ENCODE results near the gene NOVA1. TPM values are rescaled to one million over a fixed set of nuclear protein-coding genes. Genes with fewer than 3 reads are reported as not detected.
"Not testable (repeated sequence)": the region's sequence is repeated elsewhere in the genome, so short reads cannot be mapped to it uniquely, and the experiment has no call there.

The NOVA1 gene, protein sequence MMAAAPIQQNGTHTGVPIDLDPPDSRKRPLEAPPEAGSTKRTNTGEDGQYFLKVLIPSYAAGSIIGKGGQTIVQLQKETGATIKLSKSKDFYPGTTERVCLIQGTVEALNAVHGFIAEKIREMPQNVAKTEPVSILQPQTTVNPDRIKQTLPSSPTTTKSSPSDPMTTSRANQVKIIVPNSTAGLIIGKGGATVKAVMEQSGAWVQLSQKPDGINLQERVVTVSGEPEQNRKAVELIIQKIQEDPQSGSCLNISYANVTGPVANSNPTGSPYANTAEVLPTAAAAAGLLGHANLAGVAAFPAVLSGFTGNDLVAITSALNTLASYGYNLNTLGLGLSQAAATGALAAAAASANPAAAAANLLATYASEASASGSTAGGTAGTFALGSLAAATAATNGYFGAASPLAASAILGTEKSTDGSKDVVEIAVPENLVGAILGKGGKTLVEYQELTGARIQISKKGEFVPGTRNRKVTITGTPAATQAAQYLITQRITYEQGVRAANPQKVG
- not detected in 2 replicates for total RNA-seq (2014; rRNA removed; shearing (Covaris generic))

DNA sequence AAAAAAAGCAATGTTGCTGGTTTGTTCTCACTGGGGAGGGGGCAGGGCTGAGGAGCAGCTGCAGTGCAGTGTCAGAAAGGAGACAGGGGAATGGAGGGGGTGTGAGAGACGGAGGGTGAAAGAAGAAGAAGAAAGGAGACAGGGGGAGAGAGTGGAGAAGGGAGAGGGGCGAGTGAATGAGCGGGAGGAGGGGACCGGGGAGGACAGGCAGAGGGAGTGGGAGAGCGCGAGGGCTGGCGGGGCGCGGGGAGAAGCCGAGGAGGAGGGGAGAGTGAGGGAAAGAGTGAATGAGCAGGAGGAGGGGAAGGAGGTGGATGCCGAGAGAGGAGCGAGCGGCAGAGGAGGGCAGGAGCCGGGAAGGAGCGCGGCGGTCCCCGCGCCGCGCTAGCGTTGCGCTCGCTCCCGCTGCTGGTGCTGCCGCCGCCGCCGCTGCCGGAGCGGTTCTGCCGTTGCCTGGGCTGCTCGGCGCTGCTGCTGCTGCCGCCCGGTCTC is at the start of gene NOVA1:
TSS of gene NOVA1 (minus strand) at position 445 of the 492 bp plus-strand sequence. CDS start 597 bp downstream, outside the sequence.
- DNase-seq (ENCODE audit: low read depth): peak; percentile 0

DNA sequence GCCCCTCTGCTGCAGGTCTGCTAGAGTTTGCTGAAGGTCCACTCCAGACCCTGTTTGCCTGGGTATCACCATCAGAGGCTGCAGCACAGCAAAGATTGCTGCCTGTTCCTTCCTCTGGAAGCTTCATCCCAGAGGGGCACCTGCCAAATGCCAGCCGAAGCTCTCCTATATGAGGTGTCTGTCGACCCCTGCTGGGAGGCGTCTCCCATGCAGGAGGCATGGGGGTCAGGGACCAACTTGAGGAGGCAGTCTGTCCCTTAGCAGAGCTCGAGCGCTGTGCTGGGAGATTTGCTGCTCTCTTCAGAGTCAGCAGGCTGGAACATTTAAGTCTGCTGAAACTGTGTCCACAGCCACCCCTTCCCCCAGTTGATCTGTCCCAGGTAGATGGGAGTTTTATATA is 47.2 kb upstream of the NOVA1 start:
- DNase-seq (ENCODE audit: low read depth): not testable (repeated sequence)

DNA sequence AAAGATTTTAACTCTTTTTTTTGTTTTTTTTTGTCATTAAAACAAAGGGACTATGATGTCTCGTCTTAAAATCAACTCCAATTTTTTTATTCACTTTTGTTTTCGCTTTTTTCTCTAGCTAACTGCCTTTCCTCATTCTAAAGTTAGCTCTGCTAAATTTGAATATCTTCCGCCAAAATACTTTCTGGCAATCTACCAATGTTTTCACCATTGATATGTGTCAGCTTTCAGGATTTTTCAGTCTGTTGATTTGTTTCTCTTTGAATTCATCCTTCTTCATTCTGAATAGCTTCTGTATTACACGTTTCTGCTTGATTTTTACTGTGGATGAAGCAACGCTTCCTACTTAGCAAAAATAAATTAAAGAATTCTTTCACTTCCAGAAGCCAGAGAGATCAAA is 38.7 kb upstream of the NOVA1 start:
- no peak for DNase-seq (ENCODE audit: low read depth)

DNA sequence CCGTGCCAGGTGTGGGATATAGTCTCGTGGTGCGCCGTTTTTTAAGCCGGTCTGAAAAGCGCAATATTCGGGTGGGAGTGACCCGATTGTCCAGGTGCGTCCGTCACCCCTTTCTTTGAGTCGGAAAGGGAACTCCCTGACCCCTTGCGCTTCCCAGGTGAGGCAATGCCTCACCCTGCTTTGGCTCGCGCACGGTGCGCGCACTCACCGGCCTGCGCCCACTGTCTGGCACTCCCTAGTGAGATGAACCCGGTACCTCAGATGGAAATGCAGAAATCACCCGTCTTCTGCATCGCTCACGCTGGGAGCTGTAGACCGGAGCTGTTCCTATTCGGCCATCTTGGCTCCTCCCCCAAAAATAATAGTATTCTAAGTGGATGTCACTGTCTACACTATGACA is 37.1 kb upstream of the NOVA1 start:
- not testable (repeated sequence) for DNase-seq (ENCODE audit: low read depth)

DNA sequence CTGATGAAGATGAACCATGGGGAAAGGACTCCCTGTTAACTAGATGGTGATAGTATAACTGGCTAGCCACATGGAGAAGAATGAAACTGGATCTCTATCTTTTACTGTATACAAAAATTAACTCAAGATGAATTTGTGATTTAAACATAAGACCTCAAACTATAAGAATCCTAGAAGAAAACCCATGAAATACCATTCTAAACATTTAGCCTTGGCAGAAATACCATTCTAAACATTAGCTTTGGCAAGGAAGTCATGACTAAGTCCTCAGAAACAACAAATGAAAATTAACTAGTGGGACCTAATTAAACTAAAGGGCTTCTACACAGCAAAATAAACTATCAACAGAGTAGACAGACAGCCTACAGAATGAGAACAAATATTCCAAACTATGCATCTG is 28.4 kb upstream of the NOVA1 start:
- DNase-seq (ENCODE audit: low read depth): no peak

DNA sequence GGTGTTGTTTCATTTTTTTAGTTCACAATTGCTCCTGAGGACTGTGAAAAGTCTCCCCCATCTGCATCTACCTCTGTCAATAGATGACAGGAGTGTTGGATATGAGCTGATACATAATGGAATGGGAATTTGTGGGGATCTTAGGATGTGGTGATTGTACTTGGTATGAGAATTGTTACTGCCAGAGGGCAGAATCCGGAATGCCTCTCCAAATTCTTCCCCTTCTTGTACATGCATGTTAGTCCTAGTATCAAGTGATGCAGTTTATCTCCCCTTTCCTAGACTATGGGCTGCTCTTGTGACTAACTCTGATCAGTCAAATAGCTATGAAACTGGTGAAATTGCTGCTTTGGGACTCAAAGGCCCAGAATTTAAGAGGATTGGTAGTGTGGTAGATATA is 24.8 kb upstream of the NOVA1 start:
- DNase-seq (ENCODE audit: low read depth): no peak

DNA sequence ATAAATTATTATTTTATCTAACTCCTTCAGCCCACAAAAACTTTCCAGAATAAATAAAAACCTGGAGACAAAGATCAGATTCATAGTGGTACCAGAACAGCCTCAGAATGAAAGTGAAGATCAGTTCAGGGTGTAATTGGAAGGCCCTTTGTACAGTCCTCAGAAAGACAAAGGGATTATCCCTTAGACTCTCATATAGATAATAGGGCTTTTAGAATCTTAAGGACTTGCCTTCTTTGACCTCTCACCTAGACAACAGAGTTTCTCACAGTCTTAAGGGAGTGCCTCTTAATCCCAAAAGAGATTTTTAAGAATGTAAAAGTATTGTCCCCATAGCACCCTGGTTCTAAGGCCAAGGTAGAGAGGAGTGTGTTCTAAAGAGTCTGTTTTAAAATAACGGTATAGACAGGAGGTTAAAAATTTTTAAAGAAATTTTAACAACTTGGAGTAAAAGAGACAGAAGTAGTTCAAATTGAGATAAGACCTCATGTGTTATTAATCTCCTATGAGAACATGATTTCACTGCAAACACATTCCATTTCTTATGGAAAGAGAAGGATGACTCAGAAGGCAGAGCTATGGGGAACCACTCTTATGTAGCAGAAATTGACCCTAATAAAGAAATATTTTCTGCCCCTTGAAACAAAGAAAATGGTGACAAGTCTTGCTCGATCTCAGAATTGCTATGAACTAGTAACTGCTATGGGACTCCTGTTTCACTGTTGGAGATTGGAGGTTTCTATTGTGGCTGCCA is 24.2 kb upstream of the NOVA1 start:
- no peak for DNase-seq (ENCODE audit: low read depth)

DNA sequence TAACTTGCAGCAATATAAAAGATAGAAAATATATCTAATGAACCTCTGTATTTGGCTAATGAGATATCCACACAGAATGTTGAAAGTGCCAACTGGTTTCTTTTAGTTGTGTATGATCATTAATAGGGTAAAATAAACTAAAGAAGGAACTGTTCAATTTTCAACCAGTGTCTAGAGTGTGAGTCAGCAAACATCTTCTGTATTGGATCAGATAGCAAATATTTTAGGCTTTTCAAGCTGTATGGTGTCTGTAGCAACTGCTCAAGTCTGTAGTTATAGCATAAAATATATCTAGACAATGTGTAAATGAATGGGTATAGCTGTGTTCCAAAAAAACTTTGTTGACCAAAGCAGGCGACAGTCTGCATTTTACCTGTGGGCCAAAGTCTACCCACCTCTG is 23.5 kb upstream of the NOVA1 start:
- no peak for DNase-seq (ENCODE audit: low read depth)

DNA sequence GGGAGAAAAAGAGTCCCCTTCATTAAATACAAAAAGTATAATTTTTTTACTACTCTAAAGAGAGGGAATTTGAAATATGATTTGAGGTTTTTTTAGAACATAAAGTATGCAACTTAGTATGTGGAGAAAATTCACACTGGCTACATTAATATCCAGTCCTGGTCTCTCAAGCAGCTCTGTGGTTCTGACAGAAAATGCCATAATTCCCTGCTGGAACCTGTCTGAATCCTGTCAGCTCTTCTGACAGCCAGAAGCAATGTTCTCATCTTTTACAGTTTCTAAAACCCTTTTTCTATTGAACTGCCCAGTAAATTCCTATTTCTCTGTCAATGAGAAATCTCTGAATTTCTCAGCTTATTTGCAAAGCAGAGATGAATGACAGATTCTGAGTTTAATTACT is 13.4 kb upstream of the NOVA1 start:
- DNase-seq (ENCODE audit: low read depth): no peak

DNA sequence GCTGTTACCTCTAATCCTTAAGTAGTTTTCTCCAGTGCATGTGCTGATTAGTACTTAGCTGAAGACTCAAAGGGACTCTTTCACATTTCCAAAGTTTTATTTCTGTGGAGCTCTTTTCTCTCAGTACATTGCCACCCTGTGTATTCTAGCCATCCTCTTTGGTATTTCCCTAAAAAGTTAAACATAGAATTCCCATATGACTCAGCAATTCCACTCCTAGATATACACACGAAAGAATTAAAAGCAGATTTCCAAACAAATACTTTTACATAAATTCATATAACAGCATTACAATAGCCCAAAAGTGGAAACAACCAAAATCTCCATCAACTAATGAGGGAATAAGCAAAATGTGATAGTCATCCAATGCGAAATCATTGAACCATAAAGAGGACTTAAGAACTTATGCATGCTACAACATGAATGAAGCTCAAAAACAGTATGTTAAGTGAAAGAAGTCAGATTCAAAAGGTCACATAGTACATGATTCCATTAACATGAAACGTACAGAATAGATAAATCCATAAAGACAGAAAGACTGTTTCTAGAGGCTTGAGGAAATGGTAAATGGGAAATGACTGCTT is 9.0 kb upstream of the NOVA1 start:
- DNase-seq (ENCODE audit: low read depth): no peak

DNA sequence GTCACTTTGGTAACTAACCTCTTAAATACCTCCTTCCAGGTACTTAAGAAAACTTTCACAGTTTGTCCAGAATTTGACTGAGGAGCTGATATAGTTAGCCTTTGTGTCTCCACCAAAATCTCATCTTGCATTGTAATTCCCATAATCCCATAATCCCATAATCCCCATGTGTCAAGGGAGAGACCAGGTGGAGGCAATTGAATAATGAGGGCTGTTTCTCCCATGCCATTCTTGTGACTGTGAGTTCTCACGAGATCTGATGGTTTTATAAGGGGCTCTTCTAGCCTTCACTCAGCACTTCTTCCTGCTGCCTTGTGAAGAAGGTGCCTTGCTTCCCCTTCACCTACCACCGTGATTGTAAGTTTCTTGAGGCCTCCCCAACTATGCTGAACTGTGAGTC is 7.8 kb upstream of the NOVA1 start:
- DNase-seq (ENCODE audit: low read depth): no peak

DNA sequence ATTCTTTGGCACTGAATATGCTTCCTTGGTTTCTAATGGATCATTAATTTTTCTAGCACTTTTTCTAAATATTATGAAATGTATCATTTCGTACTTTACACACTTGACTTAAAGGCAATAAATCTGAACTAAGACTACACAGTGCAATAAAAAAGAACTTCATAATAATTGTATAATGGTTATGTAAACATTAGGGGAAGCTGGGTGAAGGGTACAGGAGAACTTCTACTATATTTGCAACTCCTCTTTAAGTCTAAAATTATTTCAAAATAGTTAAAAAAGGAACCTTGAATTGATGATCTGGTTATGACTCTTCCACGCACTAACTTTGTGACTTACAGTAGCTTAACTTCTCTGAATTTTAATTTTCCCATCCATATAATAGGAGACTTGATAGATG is 5.1 kb upstream of the NOVA1 start:
- no peak for DNase-seq (ENCODE audit: low read depth)

DNA sequence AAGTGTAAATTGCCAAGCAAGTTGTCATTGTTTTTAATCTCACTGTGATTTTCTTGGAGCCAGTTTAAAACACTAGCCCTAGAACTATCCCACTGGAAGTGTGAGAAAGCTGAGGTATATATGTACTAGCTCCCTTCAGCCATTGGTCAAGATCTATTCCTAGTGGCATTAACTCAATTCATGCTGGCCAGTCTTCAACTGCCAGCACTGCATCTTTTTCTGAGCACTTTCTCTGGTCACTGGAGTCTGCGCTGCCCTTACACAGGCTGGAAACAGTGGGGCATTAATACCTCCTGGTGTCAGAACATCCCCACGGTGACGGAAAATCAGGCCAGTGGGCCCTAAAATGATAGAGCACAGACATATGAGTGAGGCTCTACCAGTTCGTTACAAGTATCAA is 4.0 kb upstream of the NOVA1 start:
- no peak for DNase-seq (ENCODE audit: low read depth)

DNA sequence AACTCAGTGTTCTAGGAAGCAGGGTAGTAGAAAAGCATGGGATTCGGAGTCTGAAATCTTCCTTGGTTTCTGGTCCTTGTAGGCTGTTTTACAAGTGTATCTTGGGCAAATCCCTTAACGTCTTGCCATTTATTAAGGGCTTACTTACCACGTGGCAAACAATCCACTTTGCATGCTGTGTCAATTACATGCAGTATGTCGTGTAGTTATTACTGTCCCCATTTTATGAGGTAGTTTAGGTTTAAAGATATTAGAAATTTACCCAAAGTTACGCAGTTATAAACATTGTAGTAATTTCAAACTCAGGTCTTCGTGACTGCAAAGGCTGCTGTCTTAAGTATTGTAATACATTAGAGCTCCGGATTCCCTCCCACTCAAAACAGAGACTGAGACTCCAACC is 1.5 kb upstream of the NOVA1 start:
- DNase-seq (ENCODE audit: low read depth): no peak

DNA sequence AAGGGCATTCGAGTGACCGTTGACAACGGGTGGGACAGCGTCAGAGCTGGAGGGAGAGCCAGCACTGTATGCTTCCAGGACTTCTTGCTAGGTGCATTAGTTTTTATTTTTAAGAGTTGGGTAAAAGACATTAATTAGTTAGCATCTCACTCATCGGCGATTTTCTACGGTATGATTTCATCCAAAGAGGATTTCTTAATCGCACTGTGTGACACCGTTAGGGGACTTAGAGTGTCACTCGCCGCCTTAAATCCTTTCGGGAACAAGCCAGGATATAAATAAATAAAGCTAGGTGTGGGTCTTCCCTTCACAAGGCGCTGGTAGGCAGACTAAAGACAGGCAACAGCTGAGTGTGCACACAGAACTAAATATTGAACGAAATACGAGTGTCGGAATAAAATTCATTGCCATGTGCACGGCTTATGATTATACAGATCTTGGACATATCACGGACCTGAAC is 869 bp upstream of the NOVA1 start:
- no peak for DNase-seq (ENCODE audit: low read depth)

DNA sequence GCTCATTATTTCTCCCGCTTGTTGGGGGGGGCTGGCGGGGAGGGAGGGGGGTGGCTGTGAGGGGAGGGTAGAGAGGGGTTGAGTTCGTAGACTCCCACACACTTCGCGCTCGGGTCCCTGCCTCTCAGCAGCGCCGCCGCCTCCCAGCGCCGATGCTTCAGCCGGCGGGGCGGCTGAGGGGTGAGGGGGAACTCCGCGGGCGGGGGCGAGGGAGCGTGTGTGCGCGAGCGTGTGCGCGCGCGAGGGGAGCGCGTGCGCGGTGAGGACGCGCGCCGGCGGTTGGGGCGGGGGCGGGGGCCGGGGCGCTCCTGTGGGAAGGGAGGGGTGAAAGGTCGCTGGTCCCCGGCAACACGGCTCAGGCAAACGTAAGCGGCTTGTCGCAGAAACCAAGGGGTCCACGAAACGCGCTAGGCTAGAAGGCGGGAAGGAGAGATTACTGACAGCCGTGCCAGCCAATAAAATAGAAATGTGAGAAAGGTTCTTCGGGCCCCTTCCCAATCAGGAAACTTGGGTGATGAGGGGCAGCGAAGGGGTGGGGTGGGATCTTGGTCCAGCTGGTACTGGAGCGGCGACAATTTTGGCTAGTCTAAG is 343 bp upstream of the NOVA1 start:
- DNase-seq (ENCODE audit: low read depth): peak; percentile 14

DNA sequence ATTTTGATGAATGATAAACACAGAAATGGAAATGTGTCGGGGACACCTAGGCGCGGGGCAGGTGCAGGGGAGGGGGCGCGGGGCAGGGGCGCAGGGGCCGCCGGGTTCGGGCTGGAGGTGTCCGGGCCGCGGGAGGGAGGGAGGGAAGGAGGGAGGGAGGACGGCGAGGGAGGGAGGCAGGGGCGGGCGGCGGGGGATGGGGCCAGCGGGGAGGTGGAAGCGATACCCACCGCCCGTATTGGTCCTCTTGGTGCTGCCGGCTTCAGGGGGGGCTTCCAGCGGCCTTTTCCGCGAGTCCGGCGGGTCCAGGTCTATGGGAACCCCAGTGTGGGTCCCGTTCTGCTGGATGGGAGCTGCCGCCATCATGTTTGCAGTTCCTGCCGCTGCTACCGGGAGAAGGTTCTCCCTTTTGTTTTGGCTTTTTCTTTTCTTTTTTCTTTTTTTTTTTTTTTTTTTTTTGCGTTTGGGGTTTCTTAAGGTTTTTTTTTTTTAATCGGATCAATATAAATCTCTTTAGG is 703 bp downstream of the NOVA1 start:
- DNase-seq (ENCODE audit: low read depth): no peak

DNA sequence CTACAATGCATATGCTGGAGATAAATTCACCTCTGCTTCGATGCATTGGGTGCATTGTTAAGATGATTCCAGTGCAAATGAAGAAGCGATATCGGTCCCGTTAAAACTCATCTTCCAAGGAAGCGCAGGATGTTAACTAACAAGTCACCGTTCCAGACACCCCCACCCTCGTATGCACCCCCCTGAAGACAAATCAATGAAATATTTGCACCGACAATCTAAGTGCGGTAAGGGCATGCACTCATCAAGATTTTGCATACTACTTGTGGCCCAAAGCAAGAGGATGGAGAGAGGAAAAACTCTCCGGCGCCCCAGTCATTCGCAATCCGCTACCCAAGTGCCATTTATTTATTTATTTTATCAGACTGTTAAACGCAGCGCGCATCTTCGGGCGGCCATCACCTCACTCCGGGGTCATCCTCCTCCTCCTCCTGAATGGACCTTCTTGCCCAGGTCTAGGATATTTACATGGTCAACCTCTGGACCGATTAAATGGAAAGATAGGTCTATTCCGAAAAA is 1.2 kb downstream of the NOVA1 start:
- DNase-seq (ENCODE audit: low read depth): no peak

DNA sequence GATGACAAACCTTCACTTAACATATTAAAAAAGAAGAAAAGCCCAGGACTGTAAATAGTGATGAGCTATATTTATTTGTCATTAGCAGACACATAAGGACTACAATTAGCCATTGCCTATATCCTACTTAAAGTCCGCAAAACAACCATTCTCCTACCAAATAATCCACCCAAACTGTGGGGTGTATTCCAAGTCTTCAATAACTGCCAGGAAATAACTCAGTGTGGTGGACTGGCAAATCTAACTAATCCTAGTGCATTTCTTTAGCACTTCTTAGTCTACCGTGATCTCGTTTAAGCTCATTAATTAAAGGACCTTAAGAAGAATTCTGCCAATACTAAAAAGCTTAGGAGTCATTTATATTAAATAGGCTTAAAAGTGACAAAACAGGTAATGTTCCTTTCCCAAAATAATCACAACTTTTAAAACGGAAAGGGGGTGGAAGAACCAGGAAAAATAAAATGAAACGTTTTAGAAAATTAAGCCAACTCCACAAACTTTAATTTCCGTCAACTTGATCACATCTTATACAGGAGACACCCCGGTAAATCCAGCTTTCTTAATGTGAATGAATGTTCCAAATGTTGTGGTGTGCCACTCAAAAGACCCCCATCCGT is 1.8 kb downstream of the NOVA1 start:
- DNase-seq (ENCODE audit: low read depth): no peak

DNA sequence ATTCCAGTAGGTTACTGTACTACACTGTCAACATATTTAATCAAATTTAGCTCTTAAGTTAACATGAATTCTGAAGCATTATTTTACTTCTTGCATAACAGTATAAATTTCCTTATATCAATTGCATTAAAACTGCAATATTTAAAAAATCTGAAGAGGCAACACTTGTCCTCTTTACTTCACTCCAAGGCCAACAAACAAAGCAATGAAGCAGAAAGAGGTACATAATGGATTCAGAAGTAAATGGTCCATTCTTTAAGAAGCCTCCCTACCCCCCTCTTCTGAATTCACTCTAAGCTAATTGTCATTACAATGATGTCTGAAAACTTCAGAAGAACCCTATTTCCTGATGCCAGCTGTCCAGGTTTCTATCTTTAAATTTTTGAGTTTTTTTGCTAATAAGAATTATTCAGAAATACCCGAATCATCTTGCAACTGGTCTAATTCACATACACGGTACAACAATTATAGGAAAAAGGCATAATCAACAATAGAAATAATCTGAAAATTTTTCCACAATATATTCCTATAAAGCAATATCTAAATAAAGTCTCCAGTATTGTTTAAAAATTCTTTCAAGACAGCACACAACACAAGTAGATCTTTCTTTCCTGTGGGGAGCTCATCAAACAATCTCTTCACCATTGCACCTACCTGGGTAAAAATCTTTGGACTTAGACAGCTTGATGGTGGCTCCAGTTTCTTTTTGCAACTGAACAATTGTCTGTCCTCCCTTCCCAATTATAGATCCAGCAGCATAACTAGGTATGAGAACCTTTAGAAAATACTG is 2.9 kb downstream of the NOVA1 start:
- no peak for DNase-seq (ENCODE audit: low read depth)

Measured in M059J (cell line).